RWPE1 (cell line): ENCODE results near the gene SLC5A6.

Experiments used
- CTCF ChIA-PET: fragments of 350-600 bp; sonication (Branson Sonifier 250); formaldehyde crosslinking; extraction: SDS; loops from one replicate; lab custom pipeline; 2021; lab: Yijun Ruan, JAX
- POLR2A ChIA-PET: fragments of 400-600 bp; formaldehyde crosslinking; extraction: SDS; loops from one replicate; lab custom pipeline; 2020; ENCODE audit warnings: antibody characterized with exemption; ENCODE audit not compliant: low non-redundant PET; lab: Yijun Ruan, JAX
- DNase-seq: peaks from one replicate; pipeline ENCODE4 v3.0.0; 2012; ENCODE audit warnings: low spot score
- H3K27ac ChIP-seq: fragments of 450-650 bp; 2 replicates; pipeline ENCODE4 v1.5.1; 2017
- TF ChIP-seq, protein P1 (sequence below): fragments of 450-650 bp; conservative IDR thresholded peaks from 2 replicates; pipeline ENCODE4 v1.5.1; 2017; ENCODE audit warnings: low read depth, mild to moderate bottlenecking

Gene SLC5A6

DNA sequence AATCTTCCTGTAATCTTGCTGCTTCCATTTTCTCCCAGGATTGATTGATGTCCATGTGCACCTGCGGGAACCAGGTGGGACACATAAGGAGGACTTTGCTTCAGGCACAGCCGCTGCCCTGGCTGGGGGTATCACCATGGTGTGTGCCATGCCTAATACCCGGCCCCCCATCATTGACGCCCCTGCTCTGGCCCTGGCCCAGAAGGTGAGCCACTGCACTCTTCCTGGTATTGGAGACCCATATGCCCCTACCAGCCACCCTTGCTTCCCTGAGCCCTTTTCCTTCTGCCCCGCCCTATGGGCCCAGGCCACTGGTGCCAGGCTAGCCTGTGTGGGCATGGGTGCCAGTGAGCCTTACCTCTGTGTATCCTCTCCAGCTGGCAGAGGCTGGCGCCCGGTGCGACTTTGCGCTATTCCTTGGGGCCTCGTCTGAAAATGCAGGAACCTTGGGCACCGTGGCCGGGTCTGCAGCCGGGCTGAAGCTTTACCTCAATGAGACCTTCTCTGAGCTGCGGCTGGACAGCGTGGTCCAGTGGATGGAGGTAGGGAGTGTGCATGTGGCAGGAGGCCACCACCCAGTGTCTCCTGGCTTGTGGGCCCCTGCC is 25.4 kb upstream of the SLC5A6 start:
- POLR2A ChIA-PET, result no interaction called here
- TF ChIP-seq, protein P1, sequence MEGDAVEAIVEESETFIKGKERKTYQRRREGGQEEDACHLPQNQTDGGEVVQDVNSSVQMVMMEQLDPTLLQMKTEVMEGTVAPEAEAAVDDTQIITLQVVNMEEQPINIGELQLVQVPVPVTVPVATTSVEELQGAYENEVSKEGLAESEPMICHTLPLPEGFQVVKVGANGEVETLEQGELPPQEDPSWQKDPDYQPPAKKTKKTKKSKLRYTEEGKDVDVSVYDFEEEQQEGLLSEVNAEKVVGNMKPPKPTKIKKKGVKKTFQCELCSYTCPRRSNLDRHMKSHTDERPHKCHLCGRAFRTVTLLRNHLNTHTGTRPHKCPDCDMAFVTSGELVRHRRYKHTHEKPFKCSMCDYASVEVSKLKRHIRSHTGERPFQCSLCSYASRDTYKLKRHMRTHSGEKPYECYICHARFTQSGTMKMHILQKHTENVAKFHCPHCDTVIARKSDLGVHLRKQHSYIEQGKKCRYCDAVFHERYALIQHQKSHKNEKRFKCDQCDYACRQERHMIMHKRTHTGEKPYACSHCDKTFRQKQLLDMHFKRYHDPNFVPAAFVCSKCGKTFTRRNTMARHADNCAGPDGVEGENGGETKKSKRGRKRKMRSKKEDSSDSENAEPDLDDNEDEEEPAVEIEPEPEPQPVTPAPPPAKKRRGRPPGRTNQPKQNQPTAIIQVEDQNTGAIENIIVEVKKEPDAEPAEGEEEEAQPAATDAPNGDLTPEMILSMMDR, result no peak
- H3K27ac ChIP-seq, result no peak overlapping the region
- no peak for DNase-seq
- CTCF ChIA-PET, result interaction anchor here (0.8 kb wide), 1 partner anchor 42 kb away, joined by 4 read pairs; no protein-coding TSS in a partner anchor

DNA sequence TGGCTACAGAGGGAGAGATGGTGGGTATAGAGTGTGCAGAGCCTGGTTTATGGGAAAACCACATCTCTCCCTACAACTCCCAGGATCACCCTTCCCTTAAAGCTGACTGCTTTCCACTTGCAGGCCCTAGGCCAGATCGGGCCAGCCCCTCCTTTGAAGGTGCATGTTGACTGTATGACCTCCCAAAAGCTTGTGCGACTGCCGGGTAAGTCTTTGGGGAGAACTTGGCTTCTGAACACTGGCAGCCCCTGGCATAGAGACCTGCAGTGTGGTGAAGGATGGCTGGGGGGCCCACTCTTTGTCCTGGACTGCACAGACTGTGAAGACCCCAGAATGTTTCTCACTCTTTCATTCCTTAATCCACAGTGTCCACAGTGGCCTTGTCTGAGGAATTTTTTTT is 24.6 kb upstream of the SLC5A6 start:
- TF ChIP-seq, protein P1, result no peak
- no peak for DNase-seq
- ChIA-PET POLR2A (no interaction called here), CTCF (interaction anchor here (0.7 to 1.1 kb wide), 3 partner anchors 43 to 120 kb away, joined by 3 to 4 read pairs (median 3); partner anchors contain the start of gene GTF3C2)
- H3K27ac ChIP-seq, result no peak overlapping the region

DNA sequence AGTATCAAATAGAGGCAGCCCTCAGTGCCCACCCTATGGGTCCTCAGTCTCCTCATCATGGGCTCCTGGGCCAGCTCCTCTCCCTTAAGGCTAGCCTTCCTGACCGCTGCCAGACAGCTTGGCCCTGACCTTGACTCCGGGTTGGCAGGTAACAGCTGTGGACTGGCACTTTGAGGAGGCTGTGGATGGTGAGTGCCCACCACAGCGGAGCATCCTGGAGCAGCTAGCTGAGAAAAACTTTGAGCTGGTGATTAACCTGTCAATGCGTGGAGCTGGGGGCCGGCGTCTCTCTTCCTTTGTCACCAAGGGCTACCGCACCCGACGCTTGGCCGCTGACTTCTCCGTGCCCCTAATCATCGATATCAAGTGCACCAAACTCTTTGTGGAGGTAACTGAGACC is 24.1 kb upstream of the SLC5A6 start:
- POLR2A ChIA-PET, result no interaction called here
- CTCF ChIA-PET, result interaction anchor here (0.6 to 1.7 kb wide), 4 partner anchors 44 to 469 kb away, joined by 3 to 6 read pairs (median 4); partner anchors contain the start of gene GTF3C2
- no peak for DNase-seq
- no peak overlapping the region for H3K27ac ChIP-seq
- TF ChIP-seq, protein P1, result no peak

DNA sequence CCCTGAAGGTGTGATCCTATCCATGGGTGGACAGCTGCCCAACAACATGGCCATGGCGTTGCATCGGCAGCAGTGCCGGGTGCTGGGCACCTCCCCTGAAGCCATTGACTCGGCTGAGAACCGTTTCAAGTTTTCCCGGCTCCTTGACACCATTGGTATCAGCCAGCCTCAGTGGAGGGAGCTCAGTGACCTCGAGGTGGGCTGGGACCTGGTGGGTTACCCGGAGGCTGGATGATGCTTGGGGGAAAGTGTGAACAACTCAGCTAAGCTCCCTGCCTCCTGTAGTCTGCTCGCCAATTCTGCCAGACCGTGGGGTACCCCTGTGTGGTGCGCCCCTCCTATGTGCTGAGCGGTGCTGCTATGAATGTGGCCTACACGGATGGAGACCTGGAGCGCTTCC is 21.3 kb upstream of the SLC5A6 start:
- no peak for DNase-seq
- ChIA-PET CTCF (no interaction called here), POLR2A (no interaction called here)
- TF ChIP-seq, protein P1, result no peak
- no peak overlapping the region for H3K27ac ChIP-seq

DNA sequence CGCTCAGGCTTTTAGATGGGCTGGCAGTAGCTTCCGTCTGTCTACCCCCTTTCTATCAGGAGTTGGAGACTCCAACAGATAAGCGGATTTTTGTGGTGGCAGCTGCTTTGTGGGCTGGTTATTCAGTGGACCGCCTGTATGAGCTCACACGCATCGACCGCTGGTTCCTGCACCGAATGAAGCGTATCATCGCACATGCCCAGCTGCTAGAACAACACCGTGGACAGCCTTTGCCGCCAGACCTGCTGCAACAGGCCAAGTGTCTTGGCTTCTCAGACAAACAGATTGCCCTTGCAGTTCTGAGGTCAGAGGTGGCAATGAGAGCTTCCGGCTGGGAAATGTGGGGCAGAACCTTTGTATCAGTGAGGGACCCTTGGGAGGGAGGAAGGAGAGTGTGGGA is 19.9 kb upstream of the SLC5A6 start:
- POLR2A ChIA-PET, result no interaction called here
- no peak overlapping the region for H3K27ac ChIP-seq
- TF ChIP-seq, protein P1, result no peak
- no peak for DNase-seq
- CTCF ChIA-PET, result interaction anchor here (0.7 kb wide), 1 partner anchor 122 kb away, joined by 3 read pairs; no protein-coding TSS in a partner anchor

DNA sequence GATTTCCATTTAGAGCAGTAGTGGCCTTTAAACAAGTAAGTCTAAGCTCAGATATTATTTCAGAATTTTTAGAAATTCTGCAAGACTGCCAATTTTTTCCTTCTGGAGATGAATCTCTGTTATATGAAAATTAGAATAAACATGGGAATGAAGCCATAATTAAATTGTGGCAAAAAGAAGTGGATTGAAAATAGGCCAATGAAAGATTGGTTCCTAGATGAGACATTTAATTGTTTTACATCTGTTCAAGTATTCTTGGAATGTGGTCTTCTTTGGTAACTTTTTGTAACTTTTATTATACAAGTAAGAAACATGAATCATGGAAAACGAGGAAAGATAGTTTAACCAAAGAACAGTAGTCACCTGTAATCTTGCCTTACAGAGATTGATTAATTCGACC is 15.4 kb upstream of the SLC5A6 start:
- POLR2A ChIA-PET, result no interaction called here
- TF ChIP-seq, protein P1, result no peak

More for the DNA sequence above, 15.4 kb upstream of the SLC5A6 start:
- DNase-seq, result no peak
- H3K27ac ChIP-seq, result no peak overlapping the region
- CTCF ChIA-PET, result no interaction called here
